ENCODE data around the gene AMMECR1.

- TF ChIP-seq EZH2 (IDR thresholded peaks at IDR 0.05; ENCODE audit: insufficient read depth, poor library complexity, severe bottlenecking) (no peak), EZH2phosphoT487 (IDR thresholded peaks at IDR 0.05; ENCODE audit: insufficient read depth, low read depth) (no peak)
Observed at GRCh38 chrX:110252711-110253110, 65.2 kb downstream of the AMMECR1 start.

Measured in GM23248 (cell line).